Nephron (organoid): Measurements from ENCODE around the gene ARHGAP40.

Source experiments
- H3K27ac Mint-ChIP-seq, 3 experiments: 2 replicates each; pipeline ENCODE4 v1.8.0; 2020; ENCODE audit warnings: mixed read lengths in 3 of 3, mild to moderate bottlenecking in 2 of 3, moderate library complexity in 1 of 3
- H3K27me3 Mint-ChIP-seq: 2 replicates; pipeline ENCODE4 v1.8.0; 2021; ENCODE audit warnings: low read depth, mild to moderate bottlenecking, moderate library complexity, mixed read lengths
- H3K36me3 Mint-ChIP-seq: 2 replicates; pipeline ENCODE4 v1.8.0; 2020; ENCODE audit warnings: low read depth, mixed read lengths
- H3K4me1 Mint-ChIP-seq: 2 replicates; pipeline ENCODE4 v1.8.0; 2020; ENCODE audit warnings: mixed read lengths
- H3K4me3 Mint-ChIP-seq, 3 experiments: 2 replicates each; pipeline ENCODE4 v1.8.0; 2020; ENCODE audit warnings: mild to moderate bottlenecking in 3 of 3, mixed read lengths in 3 of 3, moderate library complexity in 2 of 3
- H3K9me3 Mint-ChIP-seq: 2 replicates; pipeline ENCODE4 v1.8.0; 2020; ENCODE audit warnings: mixed read lengths
- CTCF ChIP-seq, 3 experiments: fragments of 200-600 bp; sonication (generic); IDR thresholded peaks; one replicate each; pipeline ENCODE4 v1.5.0; 2021; ENCODE audit warnings: antibody characterized with exemption in 3 of 3; ENCODE audit not compliant: unreplicated experiment in 3 of 3

Gene ARHGAP40

GRCh38 chr20:38584099-38584763 is 17.4 kb upstream of the ARHGAP40 start:
- H3K9me3 Mint-ChIP-seq = no peaks in the 10 kb centered on the region
- H3K27me3 Mint-ChIP-seq = peaks cover 4% of the 10 kb centered on the region
- H3K4me1 Mint-ChIP-seq = peaks cover 7% of the 10 kb centered on the region
- H3K4me3 Mint-ChIP-seq = no peak overlapping the region
- H3K27ac Mint-ChIP-seq = no peak overlapping the region
- no peak for TF ChIP-seq CTCF (IDR thresholded peaks at IDR 0.05; ENCODE audit: unreplicated experiment in 3 of 3)
- H3K36me3 Mint-ChIP-seq = no peaks in the 10 kb centered on the region

- Mint-ChIP-seq H3K27ac (no peak overlapping the region), H3K4me1 (peaks cover 7% of the 10 kb centered on the region), H3K9me3 (no peaks in the 10 kb centered on the region), H3K27me3 (peaks cover 4% of the 10 kb centered on the region), H3K4me3 (no peak overlapping the region), H3K36me3 (no peaks in the 10 kb centered on the region)
- no peak for TF ChIP-seq CTCF (IDR thresholded peaks at IDR 0.05; ENCODE audit: unreplicated experiment in 3 of 3)
These were observed 16.0 kb upstream of the ARHGAP40 start for GRCh38 chr20:38585404-38586180.

- H3K9me3 Mint-ChIP-seq = no peaks in the 10 kb centered on the region
- no peaks in the 10 kb centered on the region for H3K36me3 Mint-ChIP-seq
- H3K27me3 Mint-ChIP-seq = peaks cover 4% of the 10 kb centered on the region
- H3K4me3 Mint-ChIP-seq = no peak overlapping the region
- no peak for TF ChIP-seq CTCF (IDR thresholded peaks at IDR 0.05; ENCODE audit: unreplicated experiment in 3 of 3)
- no peak overlapping the region for H3K27ac Mint-ChIP-seq
- peaks cover 3% of the 10 kb centered on the region for H3K4me1 Mint-ChIP-seq
These were observed 15.5 kb upstream of the ARHGAP40 start for GRCh38 chr20:38586181-38586525.

GRCh38 chr20:38588303-38588702 is 13.3 kb upstream of the ARHGAP40 start:
- no peak for TF ChIP-seq CTCF (IDR thresholded peaks at IDR 0.05; ENCODE audit: unreplicated experiment in 3 of 3)

GRCh38 chr20:38589351-38589750 is 12.3 kb upstream of the ARHGAP40 start:
- H3K4me3 Mint-ChIP-seq = no peak overlapping the region
- no peaks in the 10 kb centered on the region for H3K36me3 Mint-ChIP-seq
- no peaks in the 10 kb centered on the region for H3K4me1 Mint-ChIP-seq
- no peak for TF ChIP-seq CTCF (IDR thresholded peaks at IDR 0.05; ENCODE audit: unreplicated experiment in 3 of 3)
- peaks cover 4% of the 10 kb centered on the region for H3K27me3 Mint-ChIP-seq
- H3K9me3 Mint-ChIP-seq = no peaks in the 10 kb centered on the region
- H3K27ac Mint-ChIP-seq = no peak overlapping the region

More at GRCh38 chr20:38588303-38588702, 13.3 kb upstream of the ARHGAP40 start:
- no peak overlapping the region for H3K4me3 Mint-ChIP-seq
- no peaks in the 10 kb centered on the region for H3K36me3 Mint-ChIP-seq
- no peak overlapping the region for H3K27ac Mint-ChIP-seq
- H3K9me3 Mint-ChIP-seq = no peaks in the 10 kb centered on the region
- no peaks in the 10 kb centered on the region for H3K4me1 Mint-ChIP-seq
- H3K27me3 Mint-ChIP-seq = peaks cover 4% of the 10 kb centered on the region
